ENCODE data around the gene ALDH1L1.
A peak's percentile ranks its signal among the peaks of the same experiment; 100 is the strongest.
"Not testable (repeated sequence)": the region's sequence is repeated elsewhere in the genome, so short reads cannot be mapped to it uniquely, and the experiment has no call there.

Gene ALDH1L1

DNA sequence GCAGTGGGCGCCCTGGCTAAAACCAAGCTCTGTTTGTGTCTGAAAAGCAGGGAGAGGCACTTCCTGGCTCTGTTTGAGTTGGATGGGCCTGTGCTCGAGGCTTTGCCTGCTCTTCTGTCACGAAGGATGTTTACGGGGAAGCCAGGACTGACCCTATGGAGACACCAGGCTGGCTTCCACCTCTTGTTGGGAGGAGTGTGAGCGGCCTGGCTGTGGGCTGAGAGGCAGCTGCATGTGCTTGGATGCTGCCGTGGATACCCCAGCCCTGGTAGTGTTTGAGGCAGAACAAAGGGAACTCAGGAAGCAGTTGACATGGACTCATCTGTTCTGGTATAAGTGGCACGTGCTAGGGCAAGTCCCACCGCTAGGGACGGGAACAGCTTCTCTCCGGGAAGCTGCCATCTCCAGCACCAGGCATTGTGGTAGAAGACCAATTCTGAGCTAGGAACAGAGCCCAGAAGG is 78.8 kb downstream of the ALDH1L1 start:
- Histone ChIP-seq H3K9ac (ENCODE audit: low read depth, low read length) (no peak overlapping the region), H3K27me3 (ENCODE audit: insufficient read depth, low read length) (no peaks in the 10 kb centered on the region), H3K9me3 (ENCODE audit: insufficient read depth, low read depth, low read length) (peaks cover 12% of the 10 kb centered on the region), H3K36me3 (ENCODE audit: insufficient read depth, low read length) (no peaks in the 10 kb centered on the region), H3K27ac (ENCODE audit: low read depth, low read length) (no peak overlapping the region), H3K4me3 (ENCODE audit: low read length) (no peak overlapping the region), H3K4me1 (ENCODE audit: insufficient read depth, low read length) (no peaks in the 10 kb centered on the region)
- 87% methylated on average over 10 of the region's 10 CpGs for WGBS

DNA sequence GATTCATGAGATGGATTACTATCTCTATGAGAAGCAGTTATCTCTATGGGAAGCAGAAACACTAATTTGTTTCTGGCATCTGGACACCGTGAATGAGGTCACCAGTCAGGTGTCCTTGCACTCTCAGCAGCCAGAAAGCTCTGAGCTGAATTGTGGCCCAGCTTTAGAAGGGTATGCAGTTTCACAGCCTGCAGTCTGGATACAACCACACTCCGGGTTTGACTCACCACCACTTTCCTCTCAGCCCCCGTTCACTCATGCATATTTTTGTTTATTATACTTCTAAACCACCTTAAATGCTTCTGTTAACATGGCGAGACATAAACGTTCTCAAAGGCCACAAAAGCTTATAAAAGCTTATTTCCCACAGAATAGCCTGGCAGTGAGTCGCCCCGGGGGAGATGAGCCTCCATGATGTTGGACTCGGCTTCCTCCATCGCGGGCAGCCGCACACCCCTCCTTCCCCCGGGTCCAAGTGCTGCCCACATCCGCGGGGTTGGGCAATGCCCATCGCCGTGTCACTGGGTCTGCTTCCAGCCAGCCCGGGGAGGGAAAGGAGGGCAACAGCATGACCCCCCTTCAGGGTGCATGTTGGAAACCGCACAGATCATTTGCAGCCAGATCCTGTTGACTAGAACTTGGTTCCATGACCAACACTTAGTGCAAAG is 79.6 kb downstream of the ALDH1L1 start:
- Histone ChIP-seq H3K9ac (ENCODE audit: low read depth, low read length) (no peak overlapping the region), H3K4me3 (ENCODE audit: low read length) (no peak overlapping the region), H3K9me3 (ENCODE audit: insufficient read depth, low read depth, low read length) (peaks cover 18% of the 10 kb centered on the region), H3K4me1 (ENCODE audit: insufficient read depth, low read length) (no peaks in the 10 kb centered on the region), H3K36me3 (ENCODE audit: insufficient read depth, low read length) (no peaks in the 10 kb centered on the region), H3K27me3 (ENCODE audit: insufficient read depth, low read length) (no peaks in the 10 kb centered on the region), H3K27ac (ENCODE audit: low read depth, low read length) (no peak overlapping the region)
- WGBS: 94% methylated on average over 18 of the region's 18 CpGs

DNA sequence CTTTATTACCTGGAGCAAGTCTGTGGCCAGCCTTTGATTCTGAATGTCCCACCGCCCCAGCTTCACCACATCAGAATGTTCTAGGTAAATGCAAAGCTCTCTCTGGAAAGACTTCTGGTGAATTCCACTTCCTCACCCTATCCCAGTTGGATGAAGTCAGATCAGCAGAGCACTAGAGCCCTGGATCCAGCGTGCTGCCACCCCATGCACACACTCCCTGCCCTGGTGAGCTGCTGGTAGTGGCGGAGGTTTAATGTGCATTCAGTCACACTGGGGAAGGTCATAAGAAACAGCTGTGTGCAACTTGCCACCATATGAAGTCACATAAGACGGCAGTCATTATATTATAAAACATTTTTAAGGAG is 80.1 kb downstream of the ALDH1L1 start:
- H3K9me3 ChIP-seq (ENCODE audit: insufficient read depth, low read depth, low read length): peaks cover 21% of the 10 kb centered on the region
- WGBS: 94% methylated on average over 4 of the region's 4 CpGs
- no peaks in the 10 kb centered on the region for H3K4me1 ChIP-seq (ENCODE audit: insufficient read depth, low read length)
- no peak overlapping the region for H3K4me3 ChIP-seq (ENCODE audit: low read length)
- H3K27me3 ChIP-seq (ENCODE audit: insufficient read depth, low read length): no peaks in the 10 kb centered on the region
- H3K9ac ChIP-seq (ENCODE audit: low read depth, low read length): no peak overlapping the region
- H3K27ac ChIP-seq (ENCODE audit: low read depth, low read length): no peak overlapping the region
- no peaks in the 10 kb centered on the region for H3K36me3 ChIP-seq (ENCODE audit: insufficient read depth, low read length)

DNA sequence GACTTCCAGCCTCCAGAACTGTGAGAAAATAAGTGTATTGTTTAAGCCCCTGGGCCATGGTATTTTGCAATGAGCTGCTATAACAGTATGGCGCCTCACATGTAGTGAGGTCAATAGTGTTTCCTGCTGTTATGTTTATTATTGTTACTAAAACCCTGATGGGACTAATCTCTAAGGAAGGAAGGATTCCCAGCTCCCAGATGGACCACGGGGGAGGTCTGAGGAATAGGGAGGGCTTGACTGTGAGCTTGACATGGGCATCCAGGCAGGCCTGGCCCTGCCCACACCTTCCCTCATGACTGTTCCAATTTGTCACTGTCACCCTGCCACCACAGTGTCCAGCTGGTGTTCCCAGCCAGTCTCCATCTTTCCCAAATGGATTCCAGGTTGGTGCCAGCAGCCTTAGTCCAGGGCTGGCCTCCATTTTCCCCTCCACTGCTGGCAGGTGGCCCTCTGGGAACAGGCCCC is 82.0 kb downstream of the ALDH1L1 start:
- Histone ChIP-seq H3K27ac (ENCODE audit: low read depth, low read length) (no peak overlapping the region), H3K27me3 (ENCODE audit: insufficient read depth, low read length) (no peaks in the 10 kb centered on the region), H3K4me1 (ENCODE audit: insufficient read depth, low read length) (no peaks in the 10 kb centered on the region), H3K9me3 (ENCODE audit: insufficient read depth, low read depth, low read length) (peaks cover 21% of the 10 kb centered on the region), H3K4me3 (ENCODE audit: low read length) (no peak overlapping the region), H3K9ac (ENCODE audit: low read depth, low read length) (no peak overlapping the region), H3K36me3 (ENCODE audit: insufficient read depth, low read length) (no peaks in the 10 kb centered on the region)
- 82% methylated on average over 2 of the region's 2 CpGs for WGBS

DNA sequence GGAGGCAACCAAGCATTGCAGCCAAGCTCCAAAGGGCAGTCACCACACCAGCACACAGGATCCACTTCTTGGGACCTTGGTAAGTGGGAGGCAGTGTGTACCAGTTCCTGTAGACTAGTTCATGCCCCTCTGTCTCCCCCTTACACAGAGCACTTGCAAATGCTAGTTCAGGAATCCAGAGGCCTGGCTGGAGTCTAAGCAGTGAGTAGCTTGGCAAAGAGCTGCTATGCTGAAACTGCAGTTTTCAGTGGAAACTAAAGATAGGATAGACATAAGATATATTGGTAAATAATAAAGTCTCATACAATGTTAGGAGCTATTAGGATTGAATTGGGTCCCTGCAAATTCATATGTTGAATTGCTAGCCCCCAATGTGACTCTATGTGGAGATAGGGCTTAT is 82.6 kb downstream of the ALDH1L1 start:
- H3K9ac ChIP-seq (ENCODE audit: low read depth, low read length): no peak overlapping the region
- H3K4me3 ChIP-seq (ENCODE audit: low read length): no peak overlapping the region
- H3K4me1 ChIP-seq (ENCODE audit: insufficient read depth, low read length): no peaks in the 10 kb centered on the region
- H3K9me3 ChIP-seq (ENCODE audit: insufficient read depth, low read depth, low read length): peaks cover 21% of the 10 kb centered on the region
- no peaks in the 10 kb centered on the region for H3K27me3 ChIP-seq (ENCODE audit: insufficient read depth, low read length)
- no peak overlapping the region for H3K27ac ChIP-seq (ENCODE audit: low read depth, low read length)
- no peaks in the 10 kb centered on the region for H3K36me3 ChIP-seq (ENCODE audit: insufficient read depth, low read length)

DNA sequence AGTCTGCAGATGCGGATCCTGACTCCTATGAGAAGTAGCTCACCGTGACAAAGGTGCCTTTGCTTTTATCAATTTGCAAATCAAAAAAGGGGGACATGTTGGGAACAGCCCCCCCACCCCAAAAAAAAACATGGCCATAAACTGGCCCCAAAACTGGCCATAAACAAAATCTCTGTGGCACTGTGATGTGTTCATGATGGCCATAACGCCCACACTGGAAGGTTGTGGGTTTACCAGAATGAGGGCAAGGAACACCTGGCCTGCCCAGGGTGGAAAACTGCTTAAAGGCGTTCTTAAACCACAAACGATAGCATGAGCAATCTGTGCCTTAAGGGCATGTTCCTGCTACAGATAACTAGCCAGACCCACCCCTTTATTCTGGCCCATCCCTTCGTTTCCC is 84.1 kb downstream of the ALDH1L1 start:
- H3K9ac ChIP-seq (ENCODE audit: low read depth, low read length); H3K36me3 ChIP-seq (ENCODE audit: insufficient read depth, low read length); H3K4me1 ChIP-seq (ENCODE audit: insufficient read depth, low read length); H3K27ac ChIP-seq (ENCODE audit: low read depth, low read length); H3K4me3 ChIP-seq (ENCODE audit: low read length); H3K27me3 ChIP-seq (ENCODE audit: insufficient read depth, low read length): not testable (repeated sequence)
- 75% methylated on average over 5 of the region's 6 CpGs for WGBS
- H3K9me3 ChIP-seq (ENCODE audit: insufficient read depth, low read depth, low read length): peaks cover 22% of the 10 kb centered on the region

DNA sequence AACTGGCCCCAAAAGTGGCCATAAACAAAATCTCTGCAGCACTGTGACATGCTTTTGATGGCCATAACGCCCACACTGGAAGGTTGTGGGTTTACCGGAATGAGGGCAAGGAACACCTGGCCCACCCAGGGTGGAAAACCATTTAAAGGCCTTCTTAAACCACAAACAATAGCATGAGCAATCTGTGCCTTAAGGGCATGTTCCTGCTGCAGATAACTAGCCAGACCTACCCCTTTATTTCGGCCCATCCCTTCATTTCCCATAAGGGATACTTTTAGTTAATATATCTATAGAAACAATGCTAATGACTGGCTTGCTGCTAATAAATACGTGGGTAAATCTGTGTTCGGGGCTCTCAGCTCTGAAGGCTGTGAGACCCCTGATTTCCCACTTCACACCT is 88.3 kb downstream of the ALDH1L1 start:
- not testable (repeated sequence) for H3K27ac ChIP-seq (ENCODE audit: low read depth, low read length); H3K27me3 ChIP-seq (ENCODE audit: insufficient read depth, low read length); H3K4me1 ChIP-seq (ENCODE audit: insufficient read depth, low read length); H3K36me3 ChIP-seq (ENCODE audit: insufficient read depth, low read length); H3K9ac ChIP-seq (ENCODE audit: low read depth, low read length); H3K4me3 ChIP-seq (ENCODE audit: low read length)
- 99% methylated on average over 3 of the region's 5 CpGs for WGBS
- peaks cover 53% of the 10 kb centered on the region for H3K9me3 ChIP-seq (ENCODE audit: insufficient read depth, low read depth, low read length)

DNA sequence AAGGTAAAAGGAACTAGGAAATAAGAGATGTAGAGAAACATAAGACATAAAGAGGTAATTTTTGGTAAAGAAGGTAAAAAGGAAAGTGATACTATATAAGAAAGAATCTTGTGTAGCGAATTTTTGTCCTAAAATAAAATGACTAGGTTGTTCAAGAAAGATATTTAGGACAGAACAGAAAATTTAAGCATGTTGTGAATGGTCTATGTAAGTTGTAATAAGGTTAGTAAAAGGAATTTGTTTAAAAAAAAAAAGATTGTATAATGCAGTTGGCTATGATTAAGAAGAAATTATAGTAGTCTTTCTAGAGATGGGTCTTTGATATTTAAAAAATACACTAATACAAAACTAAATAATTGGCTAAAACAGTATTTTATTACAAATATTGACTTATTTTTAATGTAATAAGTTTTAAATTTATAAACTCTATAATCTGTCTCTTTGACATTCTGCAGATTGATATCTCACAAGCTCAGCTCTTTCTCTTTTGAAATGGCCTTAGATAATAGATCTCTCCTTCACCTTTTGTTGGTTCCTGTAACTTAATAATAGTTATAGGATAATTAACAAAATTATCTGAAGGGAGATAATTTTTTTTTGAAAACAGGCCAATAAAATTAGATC is 92.7 kb downstream of the ALDH1L1 start:
- Histone ChIP-seq H3K27ac (ENCODE audit: low read depth, low read length) (no peak overlapping the region), H3K27me3 (ENCODE audit: insufficient read depth, low read length) (no peaks in the 10 kb centered on the region), H3K4me3 (ENCODE audit: low read length) (no peak overlapping the region), H3K36me3 (ENCODE audit: insufficient read depth, low read length) (no peaks in the 10 kb centered on the region; the same call in 1 of the 2 replicates), H3K9me3 (ENCODE audit: insufficient read depth, low read depth, low read length) (peaks cover 52% of the 10 kb centered on the region), H3K9ac (ENCODE audit: low read depth, low read length) (no peak overlapping the region), H3K4me1 (ENCODE audit: insufficient read depth, low read length) (peaks cover 4% of the 10 kb centered on the region)
- WGBS: 74% methylated on average over 1 of the region's 1 CpG

DNA sequence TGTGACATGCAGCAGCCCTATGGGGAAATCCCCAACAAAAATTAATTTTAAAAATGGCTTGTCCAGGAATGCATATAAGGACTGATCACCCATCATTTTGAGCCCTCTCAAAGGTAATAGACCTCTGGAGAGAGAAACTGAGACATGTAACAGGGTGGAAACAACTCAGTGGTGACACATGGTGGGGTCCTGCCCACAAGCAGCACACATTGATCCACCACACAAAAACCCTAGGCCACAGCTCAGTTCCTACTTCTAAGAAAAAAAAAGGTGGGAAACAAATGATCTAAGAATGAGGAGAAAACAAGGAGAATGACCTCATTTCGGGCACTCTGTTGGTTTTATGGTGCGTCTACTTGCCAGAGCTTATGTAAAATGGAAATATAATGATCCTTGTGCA is 94.5 kb downstream of the ALDH1L1 start:
- H3K9me3 ChIP-seq (ENCODE audit: insufficient read depth, low read depth, low read length): peaks cover 47% of the 10 kb centered on the region
- 38% methylated on average over 2 of the region's 2 CpGs for WGBS
- H3K4me1 ChIP-seq (ENCODE audit: insufficient read depth, low read length): peaks cover 4% of the 10 kb centered on the region
- H3K27ac ChIP-seq (ENCODE audit: low read depth, low read length): no peak overlapping the region
- H3K27me3 ChIP-seq (ENCODE audit: insufficient read depth, low read length): no peaks in the 10 kb centered on the region
- no peaks in the 10 kb centered on the region; the same call in 1 of the 2 replicates for H3K36me3 ChIP-seq (ENCODE audit: insufficient read depth, low read length)
- no peak overlapping the region for H3K9ac ChIP-seq (ENCODE audit: low read depth, low read length)
- H3K4me3 ChIP-seq (ENCODE audit: low read length): no peak overlapping the region

DNA sequence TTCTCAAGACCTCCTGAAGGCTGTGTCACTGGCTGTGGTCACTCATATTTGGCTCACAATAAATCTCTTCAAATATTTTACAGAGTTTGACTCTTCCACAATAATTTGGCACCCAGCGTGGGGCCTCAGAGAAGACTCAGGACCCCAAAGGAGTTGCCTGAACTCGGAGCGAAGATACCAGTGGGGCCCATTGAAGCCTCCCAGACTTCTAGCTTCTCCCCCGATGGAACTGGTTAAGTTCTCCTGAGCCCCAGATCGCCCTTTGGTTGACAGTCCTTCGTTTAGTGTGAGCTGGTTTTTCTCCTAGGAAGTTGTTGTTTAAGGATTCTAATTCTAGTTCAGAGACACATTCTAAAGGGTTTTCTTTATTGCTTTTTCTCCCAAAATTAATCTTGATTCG is 95.1 kb downstream of the ALDH1L1 start:
- no peaks in the 10 kb centered on the region; the same call in 1 of the 2 replicates for H3K36me3 ChIP-seq (ENCODE audit: insufficient read depth, low read length)
- no peak overlapping the region for H3K9ac ChIP-seq (ENCODE audit: low read depth, low read length)
- no peak overlapping the region for H3K4me3 ChIP-seq (ENCODE audit: low read length)
- no peak overlapping the region for H3K27ac ChIP-seq (ENCODE audit: low read depth, low read length)
- H3K4me1 ChIP-seq (ENCODE audit: insufficient read depth, low read length): peaks cover 4% of the 10 kb centered on the region
- 98% methylated on average over 7 of the region's 7 CpGs for WGBS
- H3K27me3 ChIP-seq (ENCODE audit: insufficient read depth, low read length): no peaks in the 10 kb centered on the region
- peaks cover 43% of the 10 kb centered on the region for H3K9me3 ChIP-seq (ENCODE audit: insufficient read depth, low read depth, low read length)

DNA sequence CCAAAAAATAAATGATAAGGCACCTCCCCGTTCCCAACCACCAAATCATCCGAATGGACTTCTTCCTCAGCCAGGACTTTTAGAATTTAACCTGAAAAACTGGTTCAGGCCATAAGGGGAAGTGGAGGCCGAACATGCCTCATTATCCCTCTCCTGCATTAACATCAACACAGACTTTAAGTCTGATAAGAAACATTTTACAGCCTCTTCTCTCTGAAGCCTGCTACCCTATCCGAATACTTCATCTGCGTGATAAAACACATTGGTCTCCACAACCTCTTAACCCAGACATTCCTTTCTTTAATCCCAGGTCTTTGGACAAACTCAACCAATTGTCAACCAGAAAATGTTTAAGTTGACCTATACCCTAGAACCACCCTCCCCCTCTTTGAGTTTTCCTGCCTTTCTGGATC is 95.6 kb downstream of the ALDH1L1 start:
- peaks cover 4% of the 10 kb centered on the region for H3K4me1 ChIP-seq (ENCODE audit: insufficient read depth, low read length)
- H3K27me3 ChIP-seq (ENCODE audit: insufficient read depth, low read length): no peaks in the 10 kb centered on the region
- peak overlapping the region; percentile 83 for H3K4me3 ChIP-seq (ENCODE audit: low read length)
- 88% methylated on average over 5 of the region's 5 CpGs for WGBS
- no peak overlapping the region for H3K27ac ChIP-seq (ENCODE audit: low read depth, low read length)
- peaks cover 39% of the 10 kb centered on the region for H3K9me3 ChIP-seq (ENCODE audit: insufficient read depth, low read depth, low read length)
- no peaks in the 10 kb centered on the region; the same call in 1 of the 2 replicates for H3K36me3 ChIP-seq (ENCODE audit: insufficient read depth, low read length)
- no peak overlapping the region for H3K9ac ChIP-seq (ENCODE audit: low read depth, low read length)

All from HUES64 (cell line).